ENCODE results near the gene STIM1.
"Not testable (repeated sequence)": the region's sequence is repeated elsewhere in the genome, so short reads cannot be mapped to it uniquely, and the experiment has no call there.

Gene STIM1

GRCh38 chr11:4006946-4007680 is 151.6 kb downstream of the STIM1 start:
- no peak for TF ChIP-seq CTCF (IDR thresholded peaks at IDR 0.05; ENCODE audit: low read depth, low read length, missing control alignments)
- in situ Hi-C loops (cut with HindIII; ENCODE audit: low pct_ligation_motif_present, low sequenced_read_pairs), result no loop called here

GRCh38 chr11:4008116-4008515 is 152.7 kb downstream of the STIM1 start:
- TF ChIP-seq CTCF (IDR thresholded peaks at IDR 0.05; ENCODE audit: low read depth, low read length, missing control alignments), result no peak

More at GRCh38 chr11:4006946-4007680, 151.6 kb downstream of the STIM1 start:
- no peak overlapping the region for H3K27ac ChIP-seq
- H3K4me3 ChIP-seq (ENCODE audit: low read depth, low read length), result no peak overlapping the region
- H3K27me3 ChIP-seq (replicated peaks), result no peaks in the 10 kb centered on the region
- no peaks in the 10 kb centered on the region for H3K36me3 ChIP-seq (replicated peaks)
- DNase-seq, result no peak

GRCh38 chr11:4016602-4017001 is 161.1 kb downstream of the STIM1 start:
- H3K27ac ChIP-seq; H3K27me3 ChIP-seq (replicated peaks); H3K36me3 ChIP-seq (replicated peaks); in situ Hi-C loops (cut with HindIII; ENCODE audit: low pct_ligation_motif_present, low sequenced_read_pairs); DNase-seq; H3K4me3 ChIP-seq (ENCODE audit: low read depth, low read length): not testable (repeated sequence)

More at GRCh38 chr11:4008116-4008515, 152.7 kb downstream of the STIM1 start:
- Histone ChIP-seq H3K27me3 (replicated peaks) (no peaks in the 10 kb centered on the region), H3K4me3 (ENCODE audit: low read depth, low read length) (no peak overlapping the region), H3K27ac (no peak overlapping the region), H3K36me3 (replicated peaks) (no peaks in the 10 kb centered on the region)
- DNase-seq, result no peak
- in situ Hi-C loops (cut with HindIII; ENCODE audit: low pct_ligation_motif_present, low sequenced_read_pairs), result no loop called here

GRCh38 chr11:4017129-4017528 is 161.7 kb downstream of the STIM1 start:
- in situ Hi-C loops (cut with HindIII; ENCODE audit: low pct_ligation_motif_present, low sequenced_read_pairs), result no loop called here
- TF ChIP-seq CTCF (IDR thresholded peaks at IDR 0.05; ENCODE audit: low read depth, low read length, missing control alignments), result no peak

GRCh38 chr11:4018641-4019040 is 163.2 kb downstream of the STIM1 start:
- Histone ChIP-seq H3K27ac (no peak overlapping the region), H3K27me3 (replicated peaks) (no peaks in the 10 kb centered on the region), H3K36me3 (replicated peaks) (no peaks in the 10 kb centered on the region), H3K4me3 (ENCODE audit: low read depth, low read length) (no peak overlapping the region)
- no peak for DNase-seq
- in situ Hi-C loops (cut with HindIII; ENCODE audit: low pct_ligation_motif_present, low sequenced_read_pairs), result no loop called here
- no peak for TF ChIP-seq CTCF (IDR thresholded peaks at IDR 0.05; ENCODE audit: low read depth, low read length, missing control alignments)

More at GRCh38 chr11:4017129-4017528, 161.7 kb downstream of the STIM1 start:
- Histone ChIP-seq H3K27me3 (replicated peaks) (no peaks in the 10 kb centered on the region), H3K27ac (no peak overlapping the region), H3K36me3 (replicated peaks) (no peaks in the 10 kb centered on the region), H3K4me3 (ENCODE audit: low read depth, low read length) (no peak overlapping the region)
- no peak for DNase-seq

- in situ Hi-C loops (cut with HindIII; ENCODE audit: low pct_ligation_motif_present, low sequenced_read_pairs), result no loop called here
- H3K27ac ChIP-seq, result no peak overlapping the region
- H3K4me3 ChIP-seq (ENCODE audit: low read depth, low read length), result no peak overlapping the region
- H3K36me3 ChIP-seq (replicated peaks), result no peaks in the 10 kb centered on the region
- TF ChIP-seq CTCF (IDR thresholded peaks at IDR 0.05; ENCODE audit: low read depth, low read length, missing control alignments), result no peak
- H3K27me3 ChIP-seq (replicated peaks), result no peaks in the 10 kb centered on the region
- no peak for DNase-seq
Observed at GRCh38 chr11:4019891-4020290, 164.4 kb downstream of the STIM1 start.

Measured in brain microvascular endothelial cell (primary cell).